HPDE6-E6E7 (cell line): ENCODE measurements around the gene SRPRA.
"Not testable (repeated sequence)": the region's sequence is repeated elsewhere in the genome, so short reads cannot be mapped to it uniquely, and the experiment has no call there.

Experiments
- DNase-seq: peaks from one replicate; pipeline ENCODE4 v3.0.0; 2011; ENCODE audit warnings: missing footprints; ENCODE audit errors: extremely low spot score

SRPRA gene

GRCh38 chr11:126268708-126269579, at the start of gene SRPRA, which contains the start of gene FOXRED1:
Gene SRPRA (minus strand): TSS chr11:126268895. CDS start chr11:126268804, 91 bp downstream.
Gene FOXRED1 (plus strand): TSS chr11:126269154. CDS start chr11:126269207, 53 bp downstream.
- peak; percentile 100 for DNase-seq

GRCh38 chr11:126317756-126318573, 49.3 kb upstream of the SRPRA start:
- no peak for DNase-seq

GRCh38 chr11:126317432-126317755, 48.7 kb upstream of the SRPRA start:
- no peak for DNase-seq

GRCh38 chr11:126313826-126314225, 45.1 kb upstream of the SRPRA start:
- no peak for DNase-seq

GRCh38 chr11:126312961-126313360, 44.3 kb upstream of the SRPRA start:
- no peak for DNase-seq

GRCh38 chr11:126311401-126312291, 43.0 kb upstream of the SRPRA start:
- DNase-seq: no peak

DNA sequence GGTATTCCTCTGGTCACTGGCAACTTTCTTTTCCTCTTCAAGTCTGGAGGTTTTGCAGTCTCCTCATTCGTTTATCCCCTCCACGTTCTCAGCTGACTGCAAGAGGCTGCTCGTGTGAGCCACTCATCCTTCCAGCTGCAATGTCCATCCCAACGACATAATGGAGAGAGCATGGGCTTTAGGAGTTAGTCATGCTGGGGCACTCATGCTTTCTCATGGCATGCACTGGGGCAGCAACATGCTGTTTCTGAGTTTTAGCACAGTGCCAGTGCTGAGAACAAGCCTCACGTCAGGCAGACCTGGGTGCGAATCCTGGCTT, 42.3 kb upstream of the SRPRA start:
- no peak for DNase-seq

DNA sequence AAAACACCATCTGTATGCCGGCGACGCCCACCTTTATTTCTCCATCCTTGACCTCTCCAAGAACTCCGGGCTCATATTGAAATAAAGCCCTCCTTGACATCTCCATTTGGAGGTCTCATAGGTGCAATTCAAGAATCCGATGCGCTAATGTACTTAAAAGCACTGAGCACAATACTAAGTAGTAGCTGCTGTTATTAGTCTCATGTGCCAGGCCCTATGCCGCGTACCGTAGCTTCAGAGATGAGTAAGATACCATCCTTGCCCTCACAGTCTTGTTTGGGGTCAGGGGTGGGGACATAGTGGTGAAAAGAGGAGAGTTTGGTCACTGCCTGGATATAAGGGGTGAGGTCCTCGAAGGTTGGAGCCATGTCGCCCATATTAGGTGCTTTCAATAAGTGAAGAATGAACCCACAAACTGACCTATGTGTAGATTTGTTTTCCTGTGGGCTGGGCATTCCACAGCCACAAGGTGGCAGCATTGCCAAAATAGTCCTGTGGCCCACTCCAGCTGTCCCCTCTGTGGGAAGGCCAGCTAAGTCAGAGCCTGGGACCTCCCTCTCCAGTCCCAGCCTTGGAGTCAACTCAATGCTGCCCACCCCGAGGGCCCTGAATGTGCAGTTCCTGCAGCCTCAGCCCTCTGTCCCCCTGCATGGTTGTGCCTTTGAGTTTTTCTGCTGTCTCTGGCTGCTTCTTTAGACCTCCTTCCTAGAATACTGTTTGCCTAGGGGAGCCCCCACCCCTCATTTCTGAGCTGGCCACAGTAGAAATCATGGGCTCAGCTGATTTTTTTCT, 41.7 kb upstream of the SRPRA start:
- DNase-seq: peak; percentile 59

GRCh38 chr11:126308771-126309170, 40.1 kb upstream of the SRPRA start:
- not testable (repeated sequence) for DNase-seq

DNA sequence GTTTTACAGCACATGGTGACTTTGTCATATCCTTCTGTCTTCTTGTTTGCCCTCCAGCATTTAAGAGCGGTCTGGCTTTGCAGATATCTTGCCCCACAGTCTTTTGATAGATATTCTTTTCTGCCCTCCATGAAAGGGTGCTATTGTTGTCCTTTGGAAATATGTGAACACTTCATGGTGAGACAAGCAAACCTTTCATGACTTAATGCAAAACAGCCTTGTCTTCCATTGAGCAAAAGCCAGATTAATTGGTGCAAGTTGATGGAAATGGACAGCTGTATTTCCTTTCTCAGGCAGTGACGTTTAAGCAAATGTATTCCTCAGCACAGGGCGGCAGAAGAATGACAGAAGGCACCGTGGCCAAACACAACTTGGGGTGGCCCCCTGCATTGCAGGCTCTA, 39.6 kb upstream of the SRPRA start:
- no peak for DNase-seq

DNA sequence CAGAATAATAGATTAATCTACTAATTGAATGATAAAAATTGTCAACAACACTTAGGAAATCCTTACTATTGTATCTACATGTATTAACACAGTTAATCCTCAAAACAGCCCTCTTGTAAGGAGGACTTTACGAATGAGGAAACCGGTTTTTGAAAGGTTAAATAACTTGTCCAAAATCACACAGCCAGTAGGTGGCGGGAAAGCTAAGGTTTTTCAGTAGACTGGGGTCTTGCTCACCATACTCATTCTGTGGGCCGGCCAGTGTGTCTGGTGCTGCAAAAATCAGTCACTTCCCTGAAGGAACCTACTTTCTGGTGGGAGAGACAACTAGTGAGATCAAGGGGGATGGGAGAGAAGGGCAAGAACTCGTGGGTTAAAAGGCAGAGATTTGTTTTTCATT, 39.0 kb upstream of the SRPRA start:
- no peak for DNase-seq

DNA sequence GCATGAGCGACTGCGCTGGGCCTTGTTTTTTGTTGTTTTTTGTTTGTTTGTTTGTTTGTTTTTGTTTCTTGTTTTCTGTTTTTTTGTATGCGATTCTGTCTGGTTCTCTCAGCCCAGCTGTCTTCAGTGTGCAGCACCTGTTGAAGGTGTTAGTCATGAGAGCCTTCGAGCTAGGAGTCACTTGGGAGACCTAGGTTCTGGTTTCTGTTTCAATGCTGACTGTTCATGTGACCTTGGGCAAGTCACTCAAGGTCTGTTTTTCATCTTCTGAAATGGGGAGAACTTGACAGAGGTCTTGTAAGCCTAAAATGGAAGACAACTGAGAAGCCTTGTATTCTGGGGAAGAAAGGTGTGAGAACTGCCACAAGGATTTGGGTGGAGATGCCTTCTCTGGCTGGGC, 37.0 kb upstream of the SRPRA start:
- no peak for DNase-seq

GRCh38 chr11:126304457-126305075, 35.9 kb upstream of the SRPRA start:
- no peak for DNase-seq

GRCh38 chr11:126303623-126304456, 35.1 kb upstream of the SRPRA start, which contains the start of gene DCPS:
Gene DCPS (plus strand): TSS chr11:126304060. CDS start chr11:126304081, 21 bp downstream.
- DNase-seq: peak; percentile 97

DNA sequence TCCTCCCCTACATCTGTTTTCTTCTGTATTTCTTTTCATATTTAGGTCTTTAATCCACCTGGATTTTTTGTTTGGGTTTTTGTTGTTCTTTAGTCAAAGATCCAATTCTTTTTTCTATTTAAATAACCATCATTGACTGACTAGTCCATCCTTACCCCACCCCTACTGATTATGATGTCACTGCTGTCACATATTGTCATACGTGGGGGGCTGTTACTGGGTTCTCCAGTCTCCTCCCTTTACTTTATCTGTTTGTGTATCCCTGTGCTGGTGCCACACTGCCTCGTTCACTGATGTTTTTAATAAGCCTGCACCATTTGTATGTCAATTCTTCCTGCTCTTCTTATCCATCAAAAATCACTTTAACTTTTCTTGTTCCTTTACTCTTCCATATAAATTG, 28.3 kb upstream of the SRPRA start:
- no peak for DNase-seq

DNA sequence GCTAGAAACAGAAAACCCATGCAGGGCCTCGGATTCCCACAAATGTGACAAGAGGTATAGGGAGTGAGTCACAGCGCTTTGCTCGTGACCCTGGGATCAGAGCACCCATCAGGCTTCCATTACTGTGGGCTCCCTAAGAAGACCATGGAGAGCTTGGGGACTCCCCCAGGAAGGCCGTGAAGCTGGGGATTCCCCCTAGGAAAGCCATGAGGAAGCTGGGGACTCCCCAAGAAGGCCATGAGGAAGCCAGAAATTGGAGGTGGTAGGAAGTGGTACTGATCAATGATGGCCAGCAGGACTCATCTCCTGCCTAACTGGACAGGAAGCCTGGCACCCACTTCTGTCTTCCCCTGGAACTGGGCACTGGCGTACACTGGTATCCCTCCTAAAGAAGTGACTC, 25.0 kb upstream of the SRPRA start:
- no peak for DNase-seq

- no peak for DNase-seq
These were observed 22.2 kb upstream of the SRPRA start for GRCh38 chr11:126290887-126291286.

- DNase-seq: no peak
These were observed 19.5 kb upstream of the SRPRA start for GRCh38 chr11:126288237-126288636.

GRCh38 chr11:126284829-126285228, 16.1 kb upstream of the SRPRA start:
- DNase-seq: peak; percentile 63
